T-cell (primary cell): ENCODE data around the gene KCNE4. TPM values are rescaled to one million over a fixed set of nuclear protein-coding genes. Genes with fewer than 3 reads are reported as not detected.

ENCODE experiments used
- ATAC-seq, 4 experiments: fragments of 200-7000 bp in 3 of 4; fragments of 150-1000 bp in 1 of 4; cut with Tn5 transposase; replicated peaks in 1 of 4; 1 replicate in 3 of 4; 2 replicates in 1 of 4; pipeline ENCODE4 v1.10.0; 2021; ENCODE audit warnings: moderate library complexity in 3 of 4, mild to moderate bottlenecking in 2 of 4, moderate number of reproducible peaks in 1 of 4
- CTCF ChIA-PET, 2 donors: fragments of 300-600 bp; sonication (Branson Sonifier 250); formaldehyde crosslinking; loops; one replicate each; lab custom pipeline; 2022; ENCODE audit warnings: antibody characterized with exemption in 2 of 2; lab: Charles Lee
- POLR2A ChIA-PET, 2 donors: fragments of 300-600 bp; sonication (Branson Sonifier 250); formaldehyde crosslinking; loops; one replicate each; lab custom pipeline; 2022; ENCODE audit warnings: antibody characterized with exemption in 2 of 2; lab: Charles Lee
- DNase-seq, 35 experiments: peaks; one replicate each; pipeline versions ENCODE4 v3.0.0 to v3.0.0-alpha.2; 2013 to 2023
- H3K27ac ChIP-seq: one replicate; pipeline ENCODE4 v1.5.1; 2013; ENCODE audit warnings: low read length
- H3K27me3 ChIP-seq, 2 experiments: replicated peaks in 1 of 2; 1 replicate in 1 of 2; 2 replicates in 1 of 2; pipeline versions ENCODE4 v1.6.1 to v1.7.0; 2013; ENCODE audit warnings: low read length in 1 of 2, mixed read lengths in 1 of 2; ENCODE audit not compliant: control insufficient read depth in 2 of 2, insufficient read depth in 2 of 2; ENCODE audit errors: extremely low read depth in 1 of 2
- H3K36me3 ChIP-seq, 2 donors: 1 replicate in 1 of 2; 2 replicates in 1 of 2; pipeline versions ENCODE4 v1.6.1 to v1.7.0; 2013; ENCODE audit warnings: low read length in 1 of 2; ENCODE audit not compliant: control insufficient read depth in 2 of 2, insufficient read depth in 1 of 2; ENCODE audit errors: extremely low read depth in 1 of 2
- H3K4me1 ChIP-seq, 2 experiments: 1 replicate in 1 of 2; 2 replicates in 1 of 2; pipeline versions ENCODE4 v1.6.1 to v1.7.0; 2013; ENCODE audit warnings: low read length in 2 of 2, mixed read lengths in 1 of 2; ENCODE audit not compliant: insufficient read depth in 2 of 2, control insufficient read depth in 1 of 2; ENCODE audit errors: extremely low read depth in 1 of 2
- H3K4me3 ChIP-seq, 2 donors: 1 replicate in 1 of 2; 2 replicates in 1 of 2; pipeline versions ENCODE4 v1.5.1 to v1.7.0; 2013; ENCODE audit warnings: mild to moderate bottlenecking in 2 of 2, low read length in 1 of 2, moderate library complexity in 1 of 2; ENCODE audit not compliant: control insufficient read depth in 1 of 2; ENCODE audit errors: extremely low read depth in 1 of 2
- H3K9me3 ChIP-seq: 2 replicates; pipeline ENCODE4 v1.7.0; 2013
- H3K27ac Mint-ChIP-seq, 2 donors: one replicate each; pipeline ENCODE4 v1.8.0; 2020 to 2021; ENCODE audit warnings: mild to moderate bottlenecking in 2 of 2, mixed read lengths in 2 of 2
- H3K27me3 Mint-ChIP-seq, 2 donors: one replicate each; pipeline ENCODE4 v1.8.0; 2021 to 2022; ENCODE audit warnings: mixed read lengths in 2 of 2
- H3K36me3 Mint-ChIP-seq: one replicate; pipeline ENCODE4 v1.8.0; 2021; ENCODE audit warnings: mixed read lengths
- H3K4me1 Mint-ChIP-seq, 3 donors: one replicate each; pipeline ENCODE4 v1.8.0; 2020 to 2022; ENCODE audit warnings: mixed read lengths in 3 of 3, mild to moderate bottlenecking in 1 of 3
- H3K4me3 Mint-ChIP-seq, 3 donors: one replicate each; pipeline ENCODE4 v1.8.0; 2020 to 2022; ENCODE audit warnings: mild to moderate bottlenecking in 3 of 3, mixed read lengths in 3 of 3, moderate library complexity in 3 of 3
- H3K9me3 Mint-ChIP-seq, 3 donors: one replicate each; pipeline ENCODE4 v1.8.0; 2020 to 2022; ENCODE audit warnings: mixed read lengths in 3 of 3
- WGBS: methylation state at CpG from one replicate; pipeline ENCODE4 v1.1.5; 2013; ENCODE audit warnings: missing lambda C conversion rate; ENCODE audit not compliant: insufficient coverage; 5-methylcytosine and 5-hydroxymethylcytosine counted together
- total RNA-seq, 35 experiments: library from RNA in 6 of 35; stranded (reverse) in 6 of 35; fragments of 120-200 nt in 1 of 35; gene quantifications; one replicate each; pipeline versions ENCODE4 v1.2.1 to v1.2.4 and lab custom pipeline; 2013 to 2026

KCNE4 gene
- total RNA-seq, 5 donors from 2014 or later (not counting 1 experiment from before 2014, with no cell fraction given): not detected

DNA sequence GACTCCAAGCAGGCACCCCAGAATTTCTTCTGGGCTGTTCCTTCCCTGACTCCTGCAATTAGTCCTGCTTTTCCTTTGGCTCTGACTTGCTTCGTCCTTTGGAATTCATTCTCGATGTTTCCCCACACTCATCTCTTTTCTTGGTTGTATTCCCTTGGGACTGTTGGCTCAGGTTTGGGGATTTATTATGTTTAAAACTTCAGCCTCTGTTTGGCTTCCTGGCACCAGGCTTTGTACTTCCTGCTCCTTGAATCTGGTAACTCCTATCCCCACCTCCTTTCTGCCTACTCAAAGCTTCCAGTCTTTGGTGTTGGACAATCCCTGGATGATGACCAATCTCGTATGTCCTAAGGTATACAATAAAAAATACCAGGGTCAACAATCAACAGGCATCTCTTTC lies 1.8 kb upstream of the KCNE4 start:
- Histone ChIP-seq H3K9me3 (no peaks in the 10 kb centered on the region), H3K4me1 (no peaks in the 10 kb centered on the region), H3K27ac (no peak overlapping the region), H3K4me3 (no peak overlapping the region), H3K36me3 (no peaks in the 10 kb centered on the region), H3K27me3 (peaks cover 0 to 9% of the 10 kb centered on the region in 2 experiments)
- H3K4me3 Mint-ChIP-seq: no peak overlapping the region
- H3K27me3 Mint-ChIP-seq: peaks cover 16 to 21% of the 10 kb centered on the region in 2 donors
- POLR2A ChIA-PET: no interaction called here
- ATAC-seq (no peak), DNase-seq (no peak)
- H3K36me3 Mint-ChIP-seq: no peaks in the 10 kb centered on the region
- CTCF ChIA-PET: no interaction called here
- H3K4me1 Mint-ChIP-seq: no peaks in the 10 kb centered on the region
- WGBS: no CpG with 5 or more reads among the region's 3 CpGs
- H3K9me3 Mint-ChIP-seq: peaks cover 0 to 4% (median 3%) of the 10 kb centered on the region in 3 donors
- no peak overlapping the region for H3K27ac Mint-ChIP-seq

DNA sequence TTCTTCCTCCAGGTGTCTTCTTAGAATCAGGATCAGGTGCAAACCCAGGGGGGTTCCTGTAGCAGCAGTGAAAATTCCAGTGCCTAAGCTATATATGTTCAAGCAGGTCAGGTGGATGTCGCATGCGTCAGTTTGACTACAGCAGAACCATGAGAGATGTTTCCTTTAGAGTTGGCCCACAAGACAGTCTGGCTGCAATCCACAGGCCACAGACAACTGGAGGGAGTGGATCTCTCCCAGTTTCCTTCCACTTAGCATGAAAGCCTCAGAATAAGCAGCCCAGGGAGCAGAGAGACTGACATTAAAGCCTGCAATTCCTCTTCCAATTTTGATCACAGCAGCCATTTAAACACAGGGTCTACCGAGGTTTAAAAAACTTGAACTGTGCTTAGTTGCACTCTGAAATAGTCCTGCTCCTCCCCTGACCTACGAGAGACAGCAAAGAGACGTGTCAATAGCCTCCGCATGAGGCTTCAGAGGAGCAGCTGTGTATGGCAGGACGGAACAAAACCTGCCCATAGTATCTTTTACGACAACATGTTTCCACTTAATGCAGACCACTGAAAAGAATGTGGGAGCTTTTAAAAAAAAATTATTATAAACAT lies 988 bp upstream of the KCNE4 start:
- Mint-ChIP-seq H3K4me1 (no peaks in the 10 kb centered on the region), H3K4me3 (no peak overlapping the region), H3K27me3 (peaks cover 17 to 26% of the 10 kb centered on the region in 2 donors), H3K36me3 (no peaks in the 10 kb centered on the region), H3K27ac (no peak overlapping the region), H3K9me3 (peaks cover 0 to 4% (median 3%) of the 10 kb centered on the region in 3 donors)
- H3K9me3 ChIP-seq: no peaks in the 10 kb centered on the region
- H3K4me1 ChIP-seq: no peaks in the 10 kb centered on the region
- H3K4me3 ChIP-seq: no peak overlapping the region
- DNase-seq (no peak), ATAC-seq (no peak)
- ChIA-PET CTCF (no interaction called here), POLR2A (no interaction called here)
- peaks cover 0 to 11% of the 10 kb centered on the region in 2 experiments for H3K27me3 ChIP-seq
- no peaks in the 10 kb centered on the region for H3K36me3 ChIP-seq
- 59% methylated on average over 5 of the region's 8 CpGs for WGBS
- H3K27ac ChIP-seq: no peak overlapping the region

DNA sequence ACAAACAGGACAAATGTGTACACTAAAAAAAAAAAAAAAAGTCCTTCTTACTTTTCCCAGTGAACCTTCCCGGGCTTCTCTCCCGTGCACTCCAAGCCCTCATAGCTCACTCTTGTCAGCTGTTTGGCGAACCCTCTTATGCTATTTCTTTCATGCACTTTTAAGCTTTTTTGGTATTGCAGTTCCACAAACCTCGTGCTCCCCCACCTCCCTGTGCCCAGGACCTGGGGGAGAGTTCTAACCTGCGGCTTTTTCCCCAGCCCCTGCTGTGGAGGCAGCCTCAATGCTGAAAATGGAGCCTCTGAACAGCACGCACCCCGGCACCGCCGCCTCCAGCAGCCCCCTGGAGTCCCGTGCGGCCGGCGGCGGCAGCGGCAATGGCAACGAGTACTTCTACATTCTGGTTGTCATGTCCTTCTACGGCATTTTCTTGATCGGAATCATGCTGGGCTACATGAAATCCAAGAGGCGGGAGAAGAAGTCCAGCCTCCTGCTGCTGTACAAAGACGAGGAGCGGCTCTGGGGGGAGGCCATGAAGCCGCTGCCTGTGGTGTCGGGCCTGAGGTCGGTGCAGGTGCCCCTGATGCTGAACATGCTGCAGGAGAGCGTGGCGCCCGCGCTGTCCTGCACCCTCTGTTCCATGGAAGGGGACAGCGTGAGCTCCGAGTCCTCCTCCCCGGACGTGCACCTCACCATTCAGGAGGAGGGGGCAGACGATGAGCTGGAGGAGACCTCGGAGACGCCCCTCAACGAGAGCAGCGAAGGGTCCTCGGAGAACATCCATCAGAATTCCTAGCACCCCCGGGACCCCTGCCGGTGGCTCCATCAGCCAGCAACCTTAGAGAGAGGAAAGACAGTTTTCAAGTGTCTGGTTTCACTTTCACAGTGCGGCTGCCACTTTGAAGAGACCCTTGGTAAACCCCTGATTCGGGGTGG lies 826 bp downstream of the KCNE4 start:
- Mint-ChIP-seq H3K4me1 (no peaks in the 10 kb centered on the region), H3K27ac (no peak overlapping the region), H3K36me3 (no peaks in the 10 kb centered on the region), H3K9me3 (peaks cover 0 to 1% (median 0%) of the 10 kb centered on the region in 3 donors), H3K4me3 (no peak overlapping the region), H3K27me3 (peaks cover 17 to 21% of the 10 kb centered on the region in 2 donors)
- CTCF ChIA-PET: no interaction called here
- Histone ChIP-seq H3K4me3 (no peak overlapping the region), H3K27me3 (peaks cover 0 to 11% of the 10 kb centered on the region in 2 experiments), H3K27ac (no peak overlapping the region), H3K4me1 (no peaks in the 10 kb centered on the region), H3K36me3 (no peaks in the 10 kb centered on the region), H3K9me3 (no peaks in the 10 kb centered on the region)
- 86% methylated on average over 40 of the region's 42 CpGs for WGBS
- POLR2A ChIA-PET: no interaction called here
- ATAC-seq (no peak), DNase-seq (no peak)

DNA sequence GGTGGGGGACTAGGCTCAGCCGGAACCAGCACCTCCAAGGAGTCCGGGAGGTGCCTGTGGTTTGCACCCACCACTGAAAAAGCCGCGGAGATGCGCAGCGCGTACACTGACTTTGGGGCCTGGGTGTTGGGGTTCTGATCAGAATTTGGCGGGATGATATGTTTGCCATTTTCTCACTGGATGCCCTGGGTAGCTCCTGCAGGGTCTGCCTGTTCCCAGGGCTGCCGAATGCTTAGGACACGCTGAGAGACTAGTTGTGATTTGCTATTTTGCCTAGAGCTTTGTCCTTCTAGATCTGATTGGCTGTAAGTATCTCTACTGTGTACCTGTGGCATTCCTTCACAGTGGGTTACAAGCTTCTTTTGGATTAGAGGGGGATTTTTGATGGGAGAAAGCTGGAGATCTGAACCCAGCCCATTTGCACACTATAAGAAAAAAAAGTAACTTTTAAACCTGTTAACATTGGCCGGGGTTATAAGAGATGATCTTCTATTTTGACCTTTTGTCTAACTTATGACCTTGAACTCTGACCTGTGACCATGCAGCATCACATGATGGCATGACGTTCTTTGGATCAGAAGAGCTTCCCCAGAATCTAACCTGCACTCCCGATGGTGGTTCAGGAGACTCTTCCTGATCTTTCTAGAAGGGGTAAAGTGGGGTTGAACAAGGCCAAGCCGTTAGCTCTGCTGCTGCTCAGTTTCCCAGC lies 1.6 kb downstream of the KCNE4 start:
- Histone ChIP-seq H3K36me3 (no peaks in the 10 kb centered on the region), H3K27me3 (peaks cover 0 to 11% of the 10 kb centered on the region in 2 experiments), H3K4me1 (no peaks in the 10 kb centered on the region), H3K4me3 (no peak overlapping the region), H3K27ac (no peak overlapping the region), H3K9me3 (no peaks in the 10 kb centered on the region)
- ChIA-PET POLR2A (no interaction called here), CTCF (no interaction called here)
- WGBS: 91% methylated on average over 12 of the region's 14 CpGs
- no peaks in the 10 kb centered on the region for H3K4me1 Mint-ChIP-seq
- no peak overlapping the region for H3K27ac Mint-ChIP-seq
- no peaks in the 10 kb centered on the region for H3K36me3 Mint-ChIP-seq
- H3K4me3 Mint-ChIP-seq: no peak overlapping the region
- DNase-seq (no peak), ATAC-seq (no peak)
- H3K27me3 Mint-ChIP-seq: peaks cover 17 to 24% of the 10 kb centered on the region in 2 donors
- H3K9me3 Mint-ChIP-seq: no peaks in the 10 kb centered on the region

DNA sequence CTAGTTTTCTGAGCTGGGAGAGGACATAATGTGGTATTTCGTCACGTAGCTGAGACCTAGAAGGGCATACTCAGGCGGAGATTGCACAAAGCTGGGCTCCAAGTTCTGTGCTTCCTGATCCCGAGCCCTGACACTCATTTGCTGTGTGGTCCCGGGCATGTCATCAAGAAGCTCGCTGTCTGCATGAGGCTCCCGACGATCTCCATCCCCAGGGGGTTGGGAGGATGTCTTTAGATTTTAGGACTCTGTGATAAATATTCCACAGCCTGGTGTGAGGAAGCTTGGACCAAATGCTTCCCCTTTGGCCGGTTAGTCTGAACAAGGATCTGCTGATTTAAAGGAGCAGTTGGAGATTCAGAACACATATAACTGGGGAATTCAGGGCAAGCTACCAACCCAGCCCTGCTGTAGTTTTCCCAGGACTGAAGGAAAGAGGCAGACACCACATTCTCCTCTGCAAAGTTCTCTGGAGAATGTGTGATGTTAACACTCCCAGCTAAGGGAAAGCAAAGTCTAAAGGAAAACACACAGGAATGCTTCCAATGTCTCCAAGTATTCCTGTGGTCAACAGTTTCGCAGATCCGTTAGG lies 2.3 kb downstream of the KCNE4 start:
- H3K36me3 Mint-ChIP-seq: no peaks in the 10 kb centered on the region
- 64% methylated on average over 8 of the region's 11 CpGs for WGBS

DNA sequence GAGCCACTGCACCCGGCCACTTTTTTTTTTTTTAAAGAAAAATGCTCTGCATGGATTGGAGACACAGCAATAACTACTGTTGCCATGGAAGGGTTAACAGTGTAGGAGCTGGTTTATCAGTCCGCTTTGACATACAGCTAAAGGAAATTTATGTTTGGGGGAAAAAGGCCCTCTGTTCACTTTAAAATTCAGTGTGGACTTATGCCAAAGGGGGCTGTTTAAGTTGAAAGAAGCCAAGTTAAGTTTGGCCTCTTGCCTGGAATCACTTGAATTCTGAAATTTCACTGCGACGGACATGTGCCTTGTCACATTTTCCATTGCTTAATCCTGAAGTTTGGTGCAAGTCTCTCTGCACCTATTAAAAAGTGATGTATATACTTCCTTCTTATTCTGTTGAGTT lies 3.1 kb downstream of the KCNE4 start:
- ATAC-seq: no peak
- DNase-seq: no peak
- Histone ChIP-seq H3K4me3 (no peak overlapping the region), H3K27me3 (peaks cover 0 to 11% of the 10 kb centered on the region in 2 experiments), H3K27ac (no peak overlapping the region), H3K9me3 (no peaks in the 10 kb centered on the region), H3K36me3 (no peaks in the 10 kb centered on the region), H3K4me1 (no peaks in the 10 kb centered on the region)
- 42% methylated on average over 3 of the region's 4 CpGs for WGBS
- CTCF ChIA-PET: no interaction called here
- Mint-ChIP-seq H3K27me3 (peaks cover 17 to 24% of the 10 kb centered on the region in 2 donors), H3K9me3 (no peaks in the 10 kb centered on the region), H3K4me3 (no peak overlapping the region), H3K36me3 (no peaks in the 10 kb centered on the region), H3K27ac (no peak overlapping the region), H3K4me1 (no peaks in the 10 kb centered on the region)
- POLR2A ChIA-PET: no interaction called here

More for the DNA sequence above, 2.3 kb downstream of the KCNE4 start:
- Mint-ChIP-seq H3K4me1 (no peaks in the 10 kb centered on the region), H3K4me3 (no peak overlapping the region), H3K27me3 (peaks cover 17 to 24% of the 10 kb centered on the region in 2 donors), H3K9me3 (no peaks in the 10 kb centered on the region), H3K27ac (no peak overlapping the region)
- Histone ChIP-seq H3K27ac (no peak overlapping the region), H3K27me3 (peaks cover 0 to 11% of the 10 kb centered on the region in 2 experiments), H3K4me1 (no peaks in the 10 kb centered on the region), H3K9me3 (no peaks in the 10 kb centered on the region), H3K36me3 (no peaks in the 10 kb centered on the region), H3K4me3 (no peak overlapping the region)
- ATAC-seq: no peak
- POLR2A ChIA-PET: no interaction called here
- no peak for DNase-seq
- CTCF ChIA-PET: interaction anchor here in 1 of 2 donors (0.5 kb wide), 1 partner anchor 82 kb away, joined by 4 read pairs; no protein-coding TSS in a partner anchor
